Mesothelial cell of epicardium (in vitro differentiated cells): Measurements from ENCODE around the gene GFOD2. TPM values are rescaled to one million over a fixed set of nuclear protein-coding genes. Genes with fewer than 3 reads are reported as not detected.
"Not testable (repeated sequence)": the region's sequence is repeated elsewhere in the genome, so short reads cannot be mapped to it uniquely, and the experiment has no call there.

Experiments
- DNase-seq, 2 experiments: peaks; one replicate each; pipeline ENCODE4 v3.0.0; 2021; ENCODE audit warnings: low spot score in 2 of 2; ENCODE audit not compliant: unreplicated experiment in 2 of 2
- H3K27ac Mint-ChIP-seq: 2 replicates; pipeline ENCODE4 v1.8.0; 2021; ENCODE audit warnings: mixed read lengths
- H3K27me3 Mint-ChIP-seq: 2 replicates; pipeline ENCODE4 v1.8.0; 2021; ENCODE audit warnings: low read depth, mixed read lengths
- H3K36me3 Mint-ChIP-seq: 2 replicates; pipeline ENCODE4 v1.8.0; 2021; ENCODE audit warnings: mixed read lengths
- H3K4me1 Mint-ChIP-seq: 2 replicates; pipeline ENCODE4 v1.8.0; 2021; ENCODE audit warnings: mixed read lengths
- H3K4me3 Mint-ChIP-seq: 2 replicates; pipeline ENCODE4 v1.8.0; 2021; ENCODE audit warnings: mild to moderate bottlenecking, moderate library complexity, mixed read lengths
- H3K9me3 Mint-ChIP-seq: 2 replicates; pipeline ENCODE4 v1.8.0; 2021; ENCODE audit warnings: mixed read lengths
- CTCF ChIP-seq: fragments of 200-600 bp; sonication (generic); IDR thresholded peaks from one replicate; pipeline ENCODE4 v1.5.0; 2021; ENCODE audit warnings: antibody characterized with exemption; ENCODE audit not compliant: unreplicated experiment
- total RNA-seq: library from RNA; stranded (reverse); gene quantifications from 3 replicates; pipeline ENCODE4 v1.2.1, GENCODE V29; 2021

The GFOD2 gene
- total RNA-seq, 1 donor from 2014 or later = 27.0 TPM

- Mint-ChIP-seq H3K36me3 (peaks cover 3% of the 10 kb centered on the region), H3K4me3 (no peak overlapping the region), H3K27ac (no peak overlapping the region), H3K4me1 (no peaks in the 10 kb centered on the region), H3K9me3 (peaks cover 4% of the 10 kb centered on the region), H3K27me3 (no peaks in the 10 kb centered on the region)
- no peak for DNase-seq
- TF ChIP-seq CTCF = no peak
Observed at GRCh38 chr16:67697422-67698185, 21.5 kb downstream of the GFOD2 start.

- DNase-seq = no peak
- Mint-ChIP-seq H3K4me1 (no peaks in the 10 kb centered on the region), H3K9me3 (peaks cover 4% of the 10 kb centered on the region), H3K4me3 (no peak overlapping the region), H3K27me3 (no peaks in the 10 kb centered on the region), H3K27ac (no peak overlapping the region), H3K36me3 (peaks cover 8% of the 10 kb centered on the region)
- TF ChIP-seq CTCF = no peak
Observed at GRCh38 chr16:67694611-67695010, 24.5 kb downstream of the GFOD2 start.

GRCh38 chr16:67693517-67694285, 25.4 kb downstream of the GFOD2 start:
- not testable (repeated sequence) for DNase-seq, H3K4me3 Mint-ChIP-seq, H3K27ac Mint-ChIP-seq, H3K9me3 Mint-ChIP-seq, H3K36me3 Mint-ChIP-seq, H3K27me3 Mint-ChIP-seq, H3K4me1 Mint-ChIP-seq

GRCh38 chr16:67685388-67686112, 33.6 kb downstream of the GFOD2 start:
- no peaks in the 10 kb centered on the region for H3K4me1 Mint-ChIP-seq
- H3K9me3 Mint-ChIP-seq = no peaks in the 10 kb centered on the region
- H3K27me3 Mint-ChIP-seq = no peaks in the 10 kb centered on the region
- no peak overlapping the region for H3K27ac Mint-ChIP-seq
- TF ChIP-seq CTCF = no peak
- peaks cover 25% of the 10 kb centered on the region for H3K36me3 Mint-ChIP-seq
- DNase-seq = no peak
- H3K4me3 Mint-ChIP-seq = no peak overlapping the region

- Mint-ChIP-seq H3K9me3 (no peaks in the 10 kb centered on the region), H3K4me3 (no peak overlapping the region)
- DNase-seq = no peak
Observed at GRCh38 chr16:67683767-67684166, 35.3 kb downstream of the GFOD2 start.

More at GRCh38 chr16:67683767-67684166, 35.3 kb downstream of the GFOD2 start:
- H3K27ac Mint-ChIP-seq = no peak overlapping the region
- TF ChIP-seq CTCF = no peak
- H3K27me3 Mint-ChIP-seq = no peaks in the 10 kb centered on the region
- H3K4me1 Mint-ChIP-seq = no peaks in the 10 kb centered on the region
- peaks cover 20% of the 10 kb centered on the region for H3K36me3 Mint-ChIP-seq
